NT2/D1 (cell line): ENCODE results near the gene CTNS.

Source experiments
- DNase-seq: peaks from one replicate; pipeline ENCODE4 v3.0.0-alpha.2; 2011; ENCODE audit warnings: low read depth, low spot score
- H3K27me3 ChIP-seq: 2 replicates; pipeline ENCODE4 v1.6.0; 2011; ENCODE audit warnings: mild to moderate bottlenecking; ENCODE audit not compliant: insufficient read length, insufficient read depth
- H3K36me3 ChIP-seq: 2 replicates; pipeline ENCODE4 v1.6.1; 2011; ENCODE audit warnings: mild to moderate bottlenecking, low read length, mixed read lengths; ENCODE audit not compliant: insufficient read depth, insufficient read length
- H3K4me1 ChIP-seq: 2 replicates; pipeline ENCODE4 v1.5.1; 2011; ENCODE audit not compliant: insufficient read depth, insufficient read length
- H3K4me3 ChIP-seq: 2 replicates; pipeline ENCODE4 v1.5.1; 2011; ENCODE audit warnings: low read depth; ENCODE audit not compliant: insufficient read length
- H3K9ac ChIP-seq: 2 replicates; pipeline ENCODE4 v1.6.0; 2011; ENCODE audit warnings: low read depth; ENCODE audit not compliant: insufficient read length
- H3K9me3 ChIP-seq: 2 replicates; pipeline ENCODE4 v1.5.1; 2011; ENCODE audit warnings: mild to moderate bottlenecking, low read length; ENCODE audit not compliant: insufficient read depth
- SUZ12 ChIP-seq: IDR thresholded peaks from 2 replicates; pipeline ENCODE4 v1.6.1; 2011; ENCODE audit not compliant: insufficient read length, insufficient read depth; ENCODE audit errors: extremely low read depth
- YY1 ChIP-seq: IDR thresholded peaks from 2 replicates; pipeline ENCODE4 v1.6.1; 2011; ENCODE audit not compliant: insufficient read length, insufficient read depth
- ZNF274 ChIP-seq: IDR thresholded peaks from 2 replicates; pipeline ENCODE4 v1.6.1; 2011; ENCODE audit warnings: mild to moderate bottlenecking, low read depth, low read length

The CTNS gene

DNA sequence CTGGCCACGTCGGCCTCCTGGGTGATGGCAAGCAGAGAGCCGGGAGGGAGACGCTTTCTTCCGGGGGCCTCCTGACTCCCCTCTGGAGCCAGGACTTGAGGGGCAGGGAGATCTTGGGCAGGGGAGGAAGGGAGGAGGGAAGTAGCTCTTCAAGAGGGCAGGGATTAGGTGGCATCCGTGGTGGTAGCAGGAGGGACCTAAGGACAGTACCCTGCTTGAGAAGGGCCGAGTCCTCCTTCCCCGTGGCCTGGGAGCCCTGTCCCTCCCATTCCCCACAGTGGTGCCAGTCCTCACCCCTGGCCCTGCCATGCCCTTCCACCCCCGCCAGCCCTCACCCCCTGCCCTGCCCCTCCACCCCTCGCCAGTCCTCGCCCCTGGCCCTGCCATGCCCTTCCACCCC is 19.2 kb downstream of the CTNS start:
- Histone ChIP-seq H3K27me3 (no peaks in the 10 kb centered on the region), H3K4me1 (peaks cover 11% of the 10 kb centered on the region), H3K9me3 (no peaks in the 10 kb centered on the region), H3K9ac (no peak overlapping the region), H3K4me3 (no peak overlapping the region), H3K36me3 (peaks cover 39% of the 10 kb centered on the region)
- no peak for TF ChIP-seq YY1
- TF ChIP-seq SUZ12: no peak
- no peak for TF ChIP-seq ZNF274
- DNase-seq: no peak

DNA sequence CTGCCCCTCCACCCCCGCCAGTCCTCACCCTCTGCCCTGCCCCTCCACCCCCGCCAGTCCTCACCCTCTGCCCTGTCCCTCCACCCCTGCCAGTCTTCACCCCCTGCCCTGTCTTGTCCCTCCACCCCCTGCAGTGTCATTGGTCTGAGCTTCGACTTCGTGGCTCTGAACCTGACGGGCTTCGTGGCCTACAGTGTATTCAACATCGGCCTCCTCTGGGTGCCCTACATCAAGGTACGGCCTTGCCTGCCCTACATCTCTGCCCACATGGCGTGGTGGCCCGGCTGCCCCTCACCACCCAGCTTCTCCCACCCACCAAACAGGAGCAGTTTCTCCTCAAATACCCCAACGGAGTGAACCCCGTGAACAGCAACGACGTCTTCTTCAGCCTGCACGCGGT is 19.8 kb downstream of the CTNS start:
- Histone ChIP-seq H3K36me3 (peaks cover 43% of the 10 kb centered on the region), H3K4me1 (peaks cover 11% of the 10 kb centered on the region), H3K9me3 (no peaks in the 10 kb centered on the region), H3K27me3 (no peaks in the 10 kb centered on the region), H3K9ac (no peak overlapping the region), H3K4me3 (no peak overlapping the region)
- TF ChIP-seq SUZ12 (no peak), YY1 (no peak), ZNF274 (no peak)
- DNase-seq: no peak

DNA sequence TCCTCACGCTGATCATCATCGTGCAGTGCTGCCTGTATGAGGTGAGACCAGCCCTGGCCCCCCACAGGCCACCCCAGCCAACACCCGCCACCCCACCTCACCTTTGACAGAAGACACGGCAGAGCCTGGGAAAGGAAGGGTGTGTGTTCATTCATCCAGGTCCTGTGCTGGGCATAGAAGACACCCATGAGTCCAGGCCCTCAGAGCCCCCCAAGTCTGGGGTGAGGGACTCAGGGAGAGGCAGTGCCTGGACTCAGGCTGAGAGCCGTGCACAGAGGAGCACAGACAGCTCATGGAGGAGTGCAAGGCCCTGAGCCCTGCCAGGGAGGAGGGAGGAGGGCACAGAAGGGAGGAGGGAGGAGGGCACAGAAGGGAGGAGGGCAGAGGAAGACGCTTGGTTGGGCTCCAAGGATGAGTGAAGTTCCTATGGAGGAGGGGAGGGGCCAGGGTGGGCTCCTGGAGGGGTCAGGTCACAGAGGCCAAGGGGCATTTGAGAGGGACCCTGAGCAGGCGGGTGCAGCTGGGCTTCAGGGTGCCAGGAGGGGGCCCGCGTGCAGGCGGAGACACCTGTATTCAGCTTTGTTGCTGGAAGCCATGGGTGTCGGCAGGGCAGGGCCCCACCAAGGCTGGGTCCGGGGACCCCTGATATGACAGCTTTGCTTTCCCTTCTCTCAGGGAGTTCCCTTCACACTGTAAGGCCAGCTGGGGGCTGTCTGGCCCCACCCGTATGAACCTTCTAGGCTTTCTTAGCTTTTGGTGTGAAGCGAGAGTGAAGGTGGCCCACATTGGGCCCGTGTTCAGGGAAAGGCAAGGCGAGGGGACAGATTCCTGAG is 20.4 kb downstream of the CTNS start:
- no peak for DNase-seq
- TF ChIP-seq ZNF274 (no peak), YY1 (no peak), SUZ12 (no peak)
- Histone ChIP-seq H3K9ac (no peak overlapping the region), H3K27me3 (no peaks in the 10 kb centered on the region), H3K9me3 (no peaks in the 10 kb centered on the region), H3K36me3 (peaks cover 45% of the 10 kb centered on the region), H3K4me3 (no peak overlapping the region), H3K4me1 (peaks cover 11% of the 10 kb centered on the region)

DNA sequence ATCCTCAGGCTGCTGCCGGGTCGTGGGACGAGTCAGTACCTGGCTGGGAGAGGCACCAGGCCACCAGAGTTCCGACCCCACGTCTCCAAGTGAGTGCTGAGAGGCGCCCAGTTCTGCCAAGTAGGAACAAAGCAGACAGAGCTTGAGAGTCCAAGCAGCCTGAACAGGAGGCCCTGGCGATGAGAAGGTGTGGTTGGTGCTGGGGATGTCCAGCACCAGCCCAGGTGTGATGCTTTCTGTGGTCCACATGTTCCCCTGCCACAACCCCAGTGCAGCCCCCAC is 21.0 kb downstream of the CTNS start:
- Histone ChIP-seq H3K9me3 (no peaks in the 10 kb centered on the region), H3K4me3 (no peak overlapping the region), H3K27me3 (no peaks in the 10 kb centered on the region), H3K4me1 (peaks cover 11% of the 10 kb centered on the region), H3K9ac (no peak overlapping the region), H3K36me3 (peaks cover 45% of the 10 kb centered on the region)
- DNase-seq: no peak
- TF ChIP-seq ZNF274 (no peak), SUZ12 (no peak), YY1 (no peak)

DNA sequence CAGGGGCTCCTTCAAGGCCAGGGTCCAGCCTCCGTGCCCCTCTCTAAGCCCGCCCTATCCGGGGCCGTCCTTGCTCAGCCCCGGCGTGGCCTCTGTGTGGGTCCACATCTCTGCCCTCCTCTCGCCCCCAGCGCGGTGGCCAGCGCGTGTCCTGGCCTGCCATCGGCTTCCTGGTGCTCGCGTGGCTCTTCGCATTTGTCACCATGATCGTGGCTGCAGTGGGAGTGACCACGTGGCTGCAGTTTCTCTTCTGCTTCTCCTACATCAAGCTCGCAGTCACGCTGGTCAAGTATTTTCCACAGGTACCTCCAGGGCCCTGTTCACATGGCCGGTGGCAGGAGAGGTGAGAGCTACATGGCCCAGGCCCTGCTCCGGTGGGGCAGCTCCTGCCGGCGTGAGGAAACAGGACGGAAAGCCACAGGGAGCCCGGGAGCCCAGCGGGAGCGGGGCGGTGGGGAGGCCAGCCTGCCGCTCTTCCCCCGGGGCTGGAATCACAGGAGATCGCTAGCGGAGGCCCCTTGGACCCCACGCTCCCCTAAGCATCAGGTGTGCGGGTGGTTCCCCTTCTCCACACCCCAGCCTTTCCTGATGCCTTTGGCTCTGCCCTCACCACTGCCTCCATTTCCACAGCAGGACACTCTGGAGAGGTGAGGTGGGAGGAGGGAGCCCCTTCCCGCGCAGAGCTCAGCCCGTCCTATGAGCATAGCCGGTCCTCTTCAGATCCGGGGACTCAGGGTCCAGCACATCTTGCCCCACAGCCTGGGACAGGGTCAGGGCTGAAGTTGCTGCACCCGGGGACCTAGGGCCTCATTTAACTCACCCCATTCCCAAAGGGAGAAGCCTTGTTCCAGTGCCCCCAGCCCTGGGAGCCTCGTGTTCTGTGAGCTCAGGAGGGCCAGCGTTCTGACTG is 21.6 kb downstream of the CTNS start:
- Histone ChIP-seq H3K9me3 (no peaks in the 10 kb centered on the region), H3K9ac (no peak overlapping the region), H3K4me3 (no peak overlapping the region), H3K4me1 (peaks cover 11% of the 10 kb centered on the region), H3K36me3 (peaks cover 45% of the 10 kb centered on the region), H3K27me3 (no peaks in the 10 kb centered on the region)
- TF ChIP-seq SUZ12 (no peak), YY1 (no peak), ZNF274 (no peak)
- DNase-seq: no peak

DNA sequence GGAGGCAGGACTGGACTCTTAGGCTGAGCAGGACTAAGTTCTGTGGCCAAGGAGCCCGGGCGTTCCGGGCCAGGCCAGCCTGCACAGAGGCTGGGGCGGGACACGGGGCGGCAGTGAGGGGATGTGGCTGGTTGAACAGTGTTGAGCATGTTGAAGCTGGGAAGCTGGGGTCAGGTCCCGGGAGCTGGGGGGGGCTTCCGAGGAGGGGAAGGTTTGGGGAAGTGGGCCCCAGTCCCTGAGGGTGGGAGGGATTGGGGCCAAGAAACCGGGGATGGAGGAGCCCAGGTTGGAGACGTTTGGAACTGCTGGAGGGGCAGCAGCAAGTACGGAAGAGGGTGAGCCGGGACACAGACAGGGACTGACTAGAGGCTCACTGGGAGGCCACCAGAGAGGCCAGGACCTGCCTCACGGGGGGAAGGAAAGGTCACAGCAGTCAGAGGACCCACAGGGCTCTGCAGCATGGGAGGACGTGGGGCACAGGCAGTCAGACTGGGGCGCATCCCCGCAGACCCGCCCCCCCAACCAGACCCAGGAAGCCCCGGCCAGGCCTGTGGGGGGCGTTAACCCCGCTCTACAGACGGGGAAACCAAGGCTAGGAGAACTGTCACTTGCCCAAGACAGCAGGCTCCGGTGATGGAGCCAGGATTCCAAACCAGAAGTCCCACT is 22.4 kb downstream of the CTNS start:
- TF ChIP-seq YY1 (no peak), SUZ12 (no peak), ZNF274 (no peak)
- Histone ChIP-seq H3K4me1 (peaks cover 11% of the 10 kb centered on the region), H3K9ac (no peak overlapping the region), H3K27me3 (no peaks in the 10 kb centered on the region), H3K9me3 (no peaks in the 10 kb centered on the region), H3K36me3 (peaks cover 53% of the 10 kb centered on the region), H3K4me3 (no peak overlapping the region)
- no peak for DNase-seq

DNA sequence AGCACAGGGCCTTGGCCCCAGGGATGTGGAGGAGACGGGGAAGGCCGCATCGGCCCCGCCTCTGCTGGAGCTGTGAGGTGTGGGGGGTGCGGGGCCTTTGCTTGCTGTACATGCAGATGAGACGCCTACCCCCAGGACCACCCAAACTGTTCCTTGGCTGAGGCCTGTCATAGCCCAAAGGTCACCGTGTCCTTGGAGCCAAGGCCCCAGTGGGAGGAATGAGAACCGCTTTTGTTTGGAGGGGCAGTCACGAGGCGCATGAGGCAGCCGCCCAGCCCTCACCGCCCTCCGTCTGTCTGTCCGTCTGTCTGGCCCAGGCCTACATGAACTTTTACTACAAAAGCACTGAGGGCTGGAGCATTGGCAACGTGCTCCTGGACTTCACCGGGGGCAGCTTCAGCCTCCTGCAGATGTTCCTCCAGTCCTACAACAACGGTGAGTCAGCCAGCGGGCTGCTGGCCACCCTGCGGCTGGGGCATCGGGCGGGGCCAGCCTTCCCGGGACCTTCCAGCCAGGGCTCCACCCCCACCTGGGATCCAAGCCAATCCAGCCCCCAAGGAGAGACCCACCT is 23.1 kb downstream of the CTNS start:
- Histone ChIP-seq H3K9me3 (no peaks in the 10 kb centered on the region), H3K9ac (no peak overlapping the region), H3K36me3 (peaks cover 60% of the 10 kb centered on the region), H3K4me3 (no peak overlapping the region), H3K4me1 (peaks cover 11% of the 10 kb centered on the region), H3K27me3 (no peaks in the 10 kb centered on the region)
- DNase-seq: no peak
- TF ChIP-seq ZNF274 (no peak), YY1 (no peak), SUZ12 (no peak)
